LoVo (cell line): Measurements from ENCODE around the gene OTOP2.
"Not testable (repeated sequence)": the region's sequence is repeated elsewhere in the genome, so short reads cannot be mapped to it uniquely, and the experiment has no call there.

Experiments used
- DNase-seq: peaks from one replicate; pipeline ENCODE4 v3.0.0-alpha.2; 2016; ENCODE audit warnings: low spot score

OTOP2 gene

DNA sequence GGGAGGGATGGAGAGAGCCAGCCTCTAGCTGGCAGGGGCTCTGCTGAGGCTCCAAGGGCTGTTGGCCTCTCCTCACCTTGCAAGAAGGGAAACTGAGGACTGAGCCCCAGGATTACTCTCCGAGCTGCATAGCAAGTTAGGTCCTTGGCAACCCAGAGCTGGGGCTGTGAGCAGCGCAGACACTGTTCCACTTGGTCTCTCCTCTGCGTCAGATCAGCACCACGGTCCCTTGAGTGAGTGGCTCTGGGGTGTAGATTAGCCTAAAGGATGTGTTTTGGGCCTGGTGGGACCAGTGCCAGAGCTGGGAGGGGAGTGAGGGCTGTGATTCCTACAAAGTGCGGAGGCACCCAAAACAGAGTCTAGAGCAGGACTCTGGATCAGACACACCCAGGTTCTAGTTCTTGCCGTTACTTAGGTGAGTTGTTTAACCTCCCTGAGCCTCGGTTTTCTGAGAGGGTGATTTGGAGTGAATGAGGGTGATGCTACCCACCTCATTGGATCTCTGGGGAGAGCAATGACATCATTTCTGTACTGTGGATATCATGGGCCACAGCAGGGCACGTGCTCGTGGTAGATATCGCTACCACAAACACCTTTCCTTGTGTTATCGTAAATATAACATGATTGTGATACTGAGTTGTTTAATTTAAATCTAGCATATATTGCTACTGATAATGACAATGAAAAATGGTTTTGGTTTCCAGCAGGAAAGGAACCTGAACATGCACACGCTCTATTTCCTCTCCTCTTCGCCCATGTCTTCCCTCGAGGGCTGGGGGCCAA lies 22.5 kb upstream of the OTOP2 start:
- DNase-seq = no peak

DNA sequence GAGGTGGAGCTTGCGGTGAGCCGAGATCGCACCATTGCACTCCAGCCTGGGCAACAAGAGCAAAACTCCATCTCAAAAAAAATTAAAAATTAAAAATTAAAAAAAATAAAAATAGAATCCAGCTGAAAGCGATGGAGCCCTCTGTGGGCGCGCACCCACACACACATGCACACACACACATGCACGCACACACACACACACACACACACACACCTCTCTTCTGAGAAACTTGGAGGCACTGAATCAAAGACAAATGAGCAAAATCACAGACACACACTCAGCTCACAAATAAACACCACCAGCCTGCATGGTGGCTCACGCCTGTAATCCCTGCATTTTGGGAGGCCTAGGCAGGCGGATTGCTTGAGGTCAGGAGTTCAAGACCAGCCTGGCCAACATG lies 21.0 kb upstream of the OTOP2 start:
- no peak for DNase-seq

GRCh38 chr17:74903671-74904070 lies 20.4 kb upstream of the OTOP2 start:
- DNase-seq = no peak

DNA sequence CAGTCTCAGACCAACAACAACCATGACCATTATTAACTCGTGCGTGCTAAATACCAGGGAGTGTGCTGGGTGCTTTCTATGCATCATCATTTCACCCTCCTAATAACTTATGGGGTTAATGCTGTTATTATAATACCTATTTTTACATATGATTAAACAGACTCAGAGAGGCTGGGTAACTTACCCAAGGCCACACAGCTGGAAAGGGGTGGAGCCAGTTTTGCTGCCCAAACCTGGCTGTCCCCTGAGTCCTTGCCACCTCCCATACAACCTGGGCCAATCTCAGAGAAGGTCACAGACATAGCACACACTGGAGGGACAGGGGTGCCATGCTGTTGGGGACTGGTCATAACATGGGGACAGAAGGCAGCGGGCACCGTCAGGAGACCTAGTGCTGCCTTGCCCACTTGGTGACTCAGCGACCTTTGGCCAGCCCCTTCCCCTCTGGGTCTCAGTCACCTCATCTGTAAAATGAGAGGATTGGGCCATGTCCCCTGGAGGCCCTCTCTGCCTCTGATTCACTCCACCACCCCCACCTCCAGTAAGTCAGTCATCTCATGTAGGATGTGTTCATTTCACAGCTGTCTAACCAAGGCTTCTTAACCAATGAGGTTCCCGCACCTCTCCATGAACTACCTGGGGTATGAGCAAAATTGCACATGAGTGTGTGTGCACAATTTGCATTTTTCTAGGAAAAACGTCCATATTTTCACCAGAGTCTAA lies 19.2 kb upstream of the OTOP2 start:
- DNase-seq = no peak

DNA sequence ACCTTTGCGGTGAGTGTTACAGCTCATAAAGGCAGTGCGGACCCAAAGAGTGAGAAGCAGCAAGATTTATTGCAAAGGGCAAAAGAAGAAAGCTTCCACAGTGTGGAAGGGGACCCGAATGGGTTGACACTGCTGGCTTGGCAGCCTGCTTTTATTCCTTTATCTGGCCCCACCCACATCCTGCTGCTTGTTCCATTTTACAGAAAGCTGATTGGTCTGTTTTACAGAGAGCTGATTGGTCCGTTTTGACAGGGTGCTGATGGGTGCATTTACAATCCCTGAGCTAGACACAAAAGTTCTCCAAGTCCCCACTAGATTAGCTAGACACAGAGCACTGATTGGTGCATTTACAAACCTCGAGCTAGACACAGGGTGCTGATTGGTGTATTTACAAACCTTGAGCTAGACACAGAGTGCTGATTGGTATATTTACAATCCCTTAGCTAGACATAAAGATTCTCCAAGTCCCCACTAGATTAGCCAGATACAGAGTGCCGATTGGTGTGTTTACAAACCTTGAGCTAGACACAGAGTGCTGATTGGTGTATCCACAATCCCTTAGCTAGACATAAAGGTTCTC lies 17.8 kb upstream of the OTOP2 start:
- not testable (repeated sequence) for DNase-seq

GRCh38 chr17:74907012-74907411 lies 17.1 kb upstream of the OTOP2 start:
- no peak for DNase-seq

- DNase-seq = not testable (repeated sequence)
Measured at GRCh38 chr17:74909097-74909496, 15.0 kb upstream of the OTOP2 start.

DNA sequence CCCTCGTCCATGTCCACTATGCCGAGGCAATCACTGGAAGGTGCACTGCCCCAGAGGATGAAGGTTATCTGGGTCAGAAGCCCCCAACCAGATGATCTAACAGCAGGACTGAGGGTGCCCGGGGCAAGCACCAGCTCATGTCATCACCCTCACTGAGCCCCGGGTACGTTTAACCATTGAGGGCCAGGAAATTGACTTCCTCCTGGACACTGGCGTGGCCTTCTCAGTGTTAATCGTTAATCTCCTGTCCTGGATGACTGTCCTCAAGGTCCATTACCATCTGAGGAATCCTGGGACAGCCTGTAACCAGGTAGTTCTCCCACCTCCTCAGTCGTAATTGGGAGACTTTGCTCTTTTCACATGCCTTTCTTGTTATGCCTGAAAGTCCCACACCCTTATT lies 12.7 kb upstream of the OTOP2 start:
- not testable (repeated sequence) for DNase-seq

DNA sequence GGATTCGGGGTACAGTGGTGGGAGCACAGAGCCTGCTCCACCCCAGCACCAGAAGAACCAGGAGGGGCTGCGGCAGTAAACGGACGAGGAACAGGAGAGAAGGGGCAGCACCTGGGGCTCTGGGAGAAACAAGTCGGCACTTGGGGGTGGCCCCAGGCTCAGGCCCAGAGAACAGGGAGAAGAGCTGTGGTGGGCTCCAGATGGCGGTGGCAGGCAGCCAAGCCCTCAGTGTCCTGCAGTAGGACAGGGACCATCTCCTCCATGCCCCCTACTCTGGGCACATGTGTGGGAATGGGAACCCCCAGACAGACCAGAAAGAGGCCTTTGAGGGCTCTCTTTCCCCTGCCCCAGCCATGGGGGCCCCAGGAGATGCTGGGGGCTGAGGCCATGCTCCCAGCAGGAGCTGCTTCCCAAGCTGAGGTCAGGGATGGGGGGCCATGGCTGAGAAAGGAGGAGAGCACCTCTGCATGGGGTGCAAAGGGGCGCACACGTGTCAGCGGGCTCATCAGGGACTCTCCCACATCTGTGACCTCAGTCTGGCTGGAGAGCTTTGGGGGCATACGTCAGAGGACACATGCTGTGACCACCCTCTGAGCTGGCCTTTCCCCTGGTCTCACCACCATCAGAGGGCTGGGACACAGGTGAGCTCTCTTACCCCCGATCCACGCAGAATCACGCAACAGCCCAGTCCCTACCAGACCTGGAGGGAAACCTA lies 7.8 kb upstream of the OTOP2 start:
- DNase-seq = no peak

GRCh38 chr17:74916851-74917199 lies 7.2 kb upstream of the OTOP2 start:
- no peak for DNase-seq

GRCh38 chr17:74917430-74917829 lies 6.6 kb upstream of the OTOP2 start:
- no peak for DNase-seq

DNA sequence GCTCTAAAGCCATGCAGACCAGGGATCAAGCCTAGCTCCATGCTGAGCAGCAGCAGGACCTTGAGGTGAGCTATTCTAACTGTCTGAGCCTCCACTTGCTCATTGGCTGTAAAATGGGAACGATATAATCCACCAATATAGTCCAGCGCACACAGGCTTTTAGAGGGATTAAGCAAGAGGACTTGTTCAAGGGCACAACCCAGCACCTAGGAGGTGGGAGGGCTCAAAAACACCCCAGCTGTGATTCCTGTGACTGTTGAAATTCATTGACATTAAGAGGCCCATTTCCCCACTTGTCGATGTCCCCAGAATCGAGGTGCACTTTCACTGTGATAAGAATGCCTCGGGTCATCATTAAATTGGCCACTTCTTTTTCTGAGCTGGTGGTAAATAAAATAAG lies 5.2 kb upstream of the OTOP2 start:
- no peak for DNase-seq

GRCh38 chr17:74919440-74920305 lies 4.4 kb upstream of the OTOP2 start:
- DNase-seq = no peak

- no peak for DNase-seq
Measured at GRCh38 chr17:74920306-74920620, 3.8 kb upstream of the OTOP2 start.

GRCh38 chr17:74920642-74921025 lies 3.4 kb upstream of the OTOP2 start:
- DNase-seq = no peak

GRCh38 chr17:74921026-74921681 lies 2.9 kb upstream of the OTOP2 start:
- DNase-seq = no peak

DNA sequence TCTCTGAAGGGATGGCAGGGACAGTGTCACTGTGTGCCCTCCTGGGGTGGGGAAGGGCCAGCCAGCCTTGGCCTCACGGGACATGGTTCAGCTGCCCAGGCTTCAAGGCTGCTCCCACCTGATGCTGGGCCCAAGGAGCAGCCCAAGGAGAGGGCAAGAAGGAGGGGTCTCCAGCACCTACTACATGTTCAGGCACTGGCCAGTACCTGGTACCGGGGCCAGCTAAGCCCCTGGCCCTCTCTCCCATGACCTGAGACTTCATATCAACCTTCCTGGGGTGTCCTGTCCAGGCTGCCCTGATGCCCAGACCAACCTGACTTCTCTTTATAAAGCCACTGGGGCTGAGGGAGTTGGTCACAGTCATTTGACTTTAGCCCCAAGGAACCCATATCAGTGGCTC lies 2.3 kb upstream of the OTOP2 start:
- no peak for DNase-seq

DNA sequence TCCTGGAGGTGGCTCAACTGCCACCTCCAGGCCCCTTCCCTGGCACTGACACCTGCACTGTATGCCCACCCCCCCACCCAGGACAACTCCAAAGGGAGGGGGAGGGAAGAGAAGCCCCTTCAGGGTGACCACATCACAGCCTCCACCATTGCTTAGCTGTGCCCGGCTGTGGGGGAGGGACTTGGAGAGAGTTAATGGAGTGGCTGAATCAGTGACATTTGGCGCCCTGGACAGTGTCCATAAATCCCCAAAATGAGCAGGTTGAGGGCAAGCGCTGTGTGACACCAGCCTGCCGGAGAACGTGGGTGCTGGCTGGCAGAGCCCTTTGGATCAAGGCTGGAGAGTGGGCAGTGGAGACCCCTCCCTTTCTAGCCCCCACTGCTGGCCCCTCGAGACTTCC lies 1.9 kb upstream of the OTOP2 start:
- no peak for DNase-seq

DNA sequence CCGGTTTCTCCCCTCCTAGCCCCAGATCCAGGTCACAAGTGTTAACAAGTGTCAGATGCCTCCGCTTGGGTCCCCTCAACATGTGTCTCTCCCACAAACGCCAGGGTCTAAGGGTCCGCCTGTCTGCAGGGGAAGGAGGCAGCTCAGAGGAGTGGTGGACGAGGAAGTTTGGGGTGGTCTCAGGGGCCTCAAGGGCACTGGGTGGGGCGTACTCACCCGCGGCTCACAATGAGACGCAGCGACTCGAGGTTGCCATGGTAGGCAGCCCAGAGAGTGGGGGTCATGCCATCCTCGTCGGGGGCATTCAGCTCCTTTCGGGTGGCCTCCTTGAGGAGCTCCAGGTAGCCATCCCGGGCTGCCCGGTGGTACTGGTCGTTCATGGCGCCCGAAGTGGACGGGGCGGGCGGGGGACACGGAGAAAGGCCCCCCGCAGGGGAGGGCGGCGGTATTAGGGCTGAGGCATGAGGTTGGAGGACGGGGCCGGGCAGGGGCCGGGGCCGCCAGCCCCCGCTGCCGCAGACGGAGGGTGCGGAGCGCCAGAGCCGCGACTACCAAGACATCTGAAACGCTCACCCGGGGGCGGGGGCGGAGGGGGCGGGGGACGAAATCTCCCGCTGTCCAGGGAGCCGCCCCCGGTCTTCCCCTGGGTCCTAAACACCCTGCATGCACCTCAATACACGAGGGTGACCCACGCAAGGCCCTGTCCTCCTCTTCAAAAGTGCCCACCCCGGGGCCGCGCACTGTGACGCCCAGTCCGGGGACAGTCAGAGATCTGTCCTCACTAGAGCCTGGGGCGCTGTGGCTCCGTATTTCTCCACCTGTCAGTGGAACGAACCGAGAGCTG lies 1.2 kb upstream of the OTOP2 start, which contains the start of gene USH1G:
USH1G (minus strand) TSS at position 562 of the 844 bp plus-strand sequence; CDS start at position 380, 182 bp downstream.
- DNase-seq = peak; percentile 11

- peak; percentile 62 for DNase-seq
Measured at GRCh38 chr17:74923538-74924249, 379 bp upstream of the OTOP2 start.
